ENCODE results near the gene SLC16A9.
A peak's percentile ranks its signal among the peaks of the same experiment; 100 is the strongest.

SLC16A9 gene

DNA sequence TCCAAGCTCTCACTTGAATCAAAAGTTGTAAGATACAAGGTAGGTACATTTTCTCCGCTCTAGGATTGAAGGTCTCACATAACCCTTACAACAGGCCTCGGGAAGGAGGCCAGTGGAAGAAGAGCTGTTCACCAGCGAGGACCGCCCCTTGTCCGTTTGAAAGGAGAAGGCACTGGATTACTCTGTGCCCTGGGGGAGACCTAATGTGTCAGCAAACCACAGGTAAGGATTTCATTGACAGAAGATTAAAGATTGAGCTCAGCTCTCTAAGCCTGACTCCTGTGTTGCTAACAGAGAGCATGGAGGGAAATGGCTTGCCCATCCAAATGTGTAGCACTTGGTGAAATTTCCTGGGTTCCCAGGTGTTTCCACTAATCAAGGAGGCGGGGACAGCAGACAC lies 81.2 kb downstream of the SLC16A9 start:
- no peak overlapping the region for H2AFZ ChIP-seq (ENCODE audit: low read depth, low read length, severe bottlenecking)
- no peaks in the 10 kb centered on the region for H3K9me2 ChIP-seq (replicated peaks; ENCODE audit: insufficient read depth, low read length)
- no peaks in the 10 kb centered on the region for H3K36me3 ChIP-seq (ENCODE audit: low read length)
- no peaks in the 10 kb centered on the region for H3K79me2 ChIP-seq (ENCODE audit: insufficient read depth, low read length)
- no peak for TF ChIP-seq EZH2phosphoT487 (conservative IDR thresholded peaks at IDR 0.05; ENCODE audit: low read length)
- no peak overlapping the region for H3K27ac ChIP-seq (ENCODE audit: low read depth, low read length)
- H3K4me3 ChIP-seq (ENCODE audit: insufficient read depth, low read length, poor library complexity, severe bottlenecking) = no peak overlapping the region
- no peak overlapping the region for H3K4me2 ChIP-seq (ENCODE audit: low read depth, low read length, poor library complexity, severe bottlenecking)
- no peaks in the 10 kb centered on the region for H4K20me1 ChIP-seq (ENCODE audit: low read depth, low read length)
- no peaks in the 10 kb centered on the region for H3K9me3 ChIP-seq (ENCODE audit: insufficient read depth, low read length)
- H3K27me3 ChIP-seq (ENCODE audit: low read length) = no peaks in the 10 kb centered on the region
- no peaks in the 10 kb centered on the region for H3F3A ChIP-seq (ENCODE audit: insufficient read depth)
- H3K9ac ChIP-seq (ENCODE audit: low read length) = no peak overlapping the region

- Histone ChIP-seq H3K4me3 (ENCODE audit: insufficient read depth, low read length, poor library complexity, severe bottlenecking) (no peak overlapping the region), H3K79me2 (ENCODE audit: insufficient read depth, low read length) (no peaks in the 10 kb centered on the region), H3K36me3 (ENCODE audit: low read length) (no peaks in the 10 kb centered on the region), H3F3A (ENCODE audit: insufficient read depth) (no peaks in the 10 kb centered on the region), H3K4me2 (ENCODE audit: low read depth, low read length, poor library complexity, severe bottlenecking) (no peak overlapping the region), H2AFZ (ENCODE audit: low read depth, low read length, severe bottlenecking) (no peak overlapping the region), H3K27ac (ENCODE audit: low read depth, low read length) (no peak overlapping the region), H3K27me3 (ENCODE audit: low read length) (no peaks in the 10 kb centered on the region), H3K9ac (ENCODE audit: low read length) (no peak overlapping the region), H3K9me2 (replicated peaks; ENCODE audit: insufficient read depth, low read length) (no peaks in the 10 kb centered on the region), H4K20me1 (ENCODE audit: low read depth, low read length) (no peaks in the 10 kb centered on the region), H3K9me3 (ENCODE audit: insufficient read depth, low read length) (no peaks in the 10 kb centered on the region)
- TF ChIP-seq EZH2phosphoT487 (conservative IDR thresholded peaks at IDR 0.05; ENCODE audit: low read length) = no peak
- TF ChIP-seq, protein P1, sequence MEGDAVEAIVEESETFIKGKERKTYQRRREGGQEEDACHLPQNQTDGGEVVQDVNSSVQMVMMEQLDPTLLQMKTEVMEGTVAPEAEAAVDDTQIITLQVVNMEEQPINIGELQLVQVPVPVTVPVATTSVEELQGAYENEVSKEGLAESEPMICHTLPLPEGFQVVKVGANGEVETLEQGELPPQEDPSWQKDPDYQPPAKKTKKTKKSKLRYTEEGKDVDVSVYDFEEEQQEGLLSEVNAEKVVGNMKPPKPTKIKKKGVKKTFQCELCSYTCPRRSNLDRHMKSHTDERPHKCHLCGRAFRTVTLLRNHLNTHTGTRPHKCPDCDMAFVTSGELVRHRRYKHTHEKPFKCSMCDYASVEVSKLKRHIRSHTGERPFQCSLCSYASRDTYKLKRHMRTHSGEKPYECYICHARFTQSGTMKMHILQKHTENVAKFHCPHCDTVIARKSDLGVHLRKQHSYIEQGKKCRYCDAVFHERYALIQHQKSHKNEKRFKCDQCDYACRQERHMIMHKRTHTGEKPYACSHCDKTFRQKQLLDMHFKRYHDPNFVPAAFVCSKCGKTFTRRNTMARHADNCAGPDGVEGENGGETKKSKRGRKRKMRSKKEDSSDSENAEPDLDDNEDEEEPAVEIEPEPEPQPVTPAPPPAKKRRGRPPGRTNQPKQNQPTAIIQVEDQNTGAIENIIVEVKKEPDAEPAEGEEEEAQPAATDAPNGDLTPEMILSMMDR (IDR thresholded peaks at IDR 0.05; ENCODE audit: insufficient read depth, low read length, poor library complexity, severe bottlenecking) = no peak
Observed at GRCh38 chr10:59627366-59628018, 82.2 kb downstream of the SLC16A9 start.

GRCh38 chr10:59626523-59626869 lies 83.2 kb downstream of the SLC16A9 start:
- Histone ChIP-seq H4K20me1 (ENCODE audit: low read depth, low read length) (no peaks in the 10 kb centered on the region), H3K9ac (ENCODE audit: low read length) (no peak overlapping the region), H3K36me3 (ENCODE audit: low read length) (no peaks in the 10 kb centered on the region), H3K27ac (ENCODE audit: low read depth, low read length) (no peak overlapping the region), H3K9me2 (replicated peaks; ENCODE audit: insufficient read depth, low read length) (no peaks in the 10 kb centered on the region), H3K9me3 (ENCODE audit: insufficient read depth, low read length) (no peaks in the 10 kb centered on the region), H3K79me2 (ENCODE audit: insufficient read depth, low read length) (no peaks in the 10 kb centered on the region), H3F3A (ENCODE audit: insufficient read depth) (no peaks in the 10 kb centered on the region), H2AFZ (ENCODE audit: low read depth, low read length, severe bottlenecking) (no peak overlapping the region), H3K4me3 (ENCODE audit: insufficient read depth, low read length, poor library complexity, severe bottlenecking) (no peak overlapping the region), H3K27me3 (ENCODE audit: low read length) (no peaks in the 10 kb centered on the region), H3K4me2 (ENCODE audit: low read depth, low read length, poor library complexity, severe bottlenecking) (no peak overlapping the region)
- TF ChIP-seq, protein P1 (IDR thresholded peaks at IDR 0.05; ENCODE audit: insufficient read depth, low read length, poor library complexity, severe bottlenecking) = no peak
- no peak for TF ChIP-seq EZH2phosphoT487 (conservative IDR thresholded peaks at IDR 0.05; ENCODE audit: low read length)

DNA sequence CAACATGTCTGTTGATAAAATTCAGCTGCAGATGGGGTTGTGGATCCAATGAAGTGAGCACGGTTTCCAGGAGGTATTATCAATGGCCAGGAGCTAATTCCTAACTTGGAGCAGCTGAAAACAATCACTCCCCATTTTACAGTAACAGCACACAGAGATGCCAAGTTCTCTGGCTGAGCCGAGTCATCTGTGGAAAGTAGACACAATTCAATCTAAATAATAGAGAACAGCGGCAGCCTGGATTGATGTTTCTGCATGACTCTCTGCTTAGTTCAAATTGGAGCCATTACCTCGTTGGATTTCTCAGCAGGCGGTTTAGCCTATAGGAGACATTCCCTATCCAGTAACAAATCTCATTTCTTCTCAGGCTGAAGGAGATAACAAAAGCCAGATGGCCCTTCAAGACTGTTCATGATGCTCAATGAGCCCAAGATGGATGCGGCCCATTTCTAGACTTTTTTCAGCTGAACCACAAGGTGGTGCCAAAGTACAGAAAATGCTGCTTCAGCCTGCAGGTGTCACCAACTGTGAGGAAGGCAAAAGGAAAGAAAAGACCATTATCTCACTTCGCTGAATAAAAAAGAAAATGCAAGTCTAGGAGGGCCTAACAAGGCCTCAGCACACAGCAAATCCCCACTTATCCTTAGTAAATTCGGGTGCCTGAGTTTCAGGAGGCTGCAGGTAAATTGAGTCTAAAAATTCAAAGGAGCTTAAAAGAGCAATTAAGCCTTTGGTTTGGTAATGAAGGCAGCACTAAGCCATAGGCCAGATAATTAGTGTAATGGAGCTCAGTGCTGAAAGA lies 83.7 kb downstream of the SLC16A9 start:
- Histone ChIP-seq H3K9ac (ENCODE audit: low read length) (no peak overlapping the region), H3K4me3 (ENCODE audit: insufficient read depth, low read length, poor library complexity, severe bottlenecking) (no peak overlapping the region), H3K4me2 (ENCODE audit: low read depth, low read length, poor library complexity, severe bottlenecking) (no peak overlapping the region), H3K9me3 (ENCODE audit: insufficient read depth, low read length) (no peaks in the 10 kb centered on the region), H3K9me2 (replicated peaks; ENCODE audit: insufficient read depth, low read length) (no peaks in the 10 kb centered on the region), H2AFZ (ENCODE audit: low read depth, low read length, severe bottlenecking) (no peak overlapping the region), H3K36me3 (ENCODE audit: low read length) (no peaks in the 10 kb centered on the region), H4K20me1 (ENCODE audit: low read depth, low read length) (no peaks in the 10 kb centered on the region), H3K27me3 (ENCODE audit: low read length) (no peaks in the 10 kb centered on the region), H3F3A (ENCODE audit: insufficient read depth) (no peaks in the 10 kb centered on the region), H3K79me2 (ENCODE audit: insufficient read depth, low read length) (no peaks in the 10 kb centered on the region), H3K27ac (ENCODE audit: low read depth, low read length) (no peak overlapping the region)
- no peak for TF ChIP-seq EZH2phosphoT487 (conservative IDR thresholded peaks at IDR 0.05; ENCODE audit: low read length)
- TF ChIP-seq, protein P1 (IDR thresholded peaks at IDR 0.05; ENCODE audit: insufficient read depth, low read length, poor library complexity, severe bottlenecking) = peak; percentile 81

Measured in SU-DHL-6 (cell line).